ENCODE results near the gene SERPINC1.
"Not testable (repeated sequence)": the region's sequence is repeated elsewhere in the genome, so short reads cannot be mapped to it uniquely, and the experiment has no call there.

Gene SERPINC1

DNA sequence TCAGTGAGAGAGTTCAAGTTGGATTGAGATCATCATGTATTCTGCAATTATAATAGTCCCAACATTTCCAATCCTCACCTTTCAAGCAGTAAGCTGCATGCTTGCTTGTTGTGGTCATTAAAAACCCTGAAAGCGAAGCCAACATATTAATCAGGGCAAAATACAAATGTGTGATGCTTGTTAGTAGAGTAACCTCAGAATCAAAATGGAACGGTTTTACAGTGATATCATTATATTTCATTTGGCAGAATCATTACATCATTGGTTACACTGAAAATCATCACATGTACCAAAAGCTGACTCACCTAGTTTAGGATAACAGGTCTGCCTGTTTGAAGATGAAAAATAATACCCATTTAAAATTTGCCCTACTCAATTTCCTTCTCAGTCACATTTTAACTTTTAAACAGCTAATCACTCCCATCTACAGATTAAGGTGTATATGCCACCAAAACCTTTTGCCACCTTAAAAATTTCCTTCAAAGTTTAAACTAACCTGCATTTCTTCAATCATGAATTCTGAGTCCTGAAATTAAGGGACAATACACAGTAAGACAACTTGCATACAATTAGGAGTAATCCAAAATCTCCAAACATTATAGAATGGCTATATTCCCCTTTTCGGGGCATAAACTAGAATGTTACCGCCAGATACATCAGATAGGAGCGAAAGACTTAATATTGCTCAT is 52.8 kb downstream of the SERPINC1 start:
- peaks cover 45% of the 10 kb centered on the region for H4K20me1 ChIP-seq (ENCODE audit: insufficient read depth)

DNA sequence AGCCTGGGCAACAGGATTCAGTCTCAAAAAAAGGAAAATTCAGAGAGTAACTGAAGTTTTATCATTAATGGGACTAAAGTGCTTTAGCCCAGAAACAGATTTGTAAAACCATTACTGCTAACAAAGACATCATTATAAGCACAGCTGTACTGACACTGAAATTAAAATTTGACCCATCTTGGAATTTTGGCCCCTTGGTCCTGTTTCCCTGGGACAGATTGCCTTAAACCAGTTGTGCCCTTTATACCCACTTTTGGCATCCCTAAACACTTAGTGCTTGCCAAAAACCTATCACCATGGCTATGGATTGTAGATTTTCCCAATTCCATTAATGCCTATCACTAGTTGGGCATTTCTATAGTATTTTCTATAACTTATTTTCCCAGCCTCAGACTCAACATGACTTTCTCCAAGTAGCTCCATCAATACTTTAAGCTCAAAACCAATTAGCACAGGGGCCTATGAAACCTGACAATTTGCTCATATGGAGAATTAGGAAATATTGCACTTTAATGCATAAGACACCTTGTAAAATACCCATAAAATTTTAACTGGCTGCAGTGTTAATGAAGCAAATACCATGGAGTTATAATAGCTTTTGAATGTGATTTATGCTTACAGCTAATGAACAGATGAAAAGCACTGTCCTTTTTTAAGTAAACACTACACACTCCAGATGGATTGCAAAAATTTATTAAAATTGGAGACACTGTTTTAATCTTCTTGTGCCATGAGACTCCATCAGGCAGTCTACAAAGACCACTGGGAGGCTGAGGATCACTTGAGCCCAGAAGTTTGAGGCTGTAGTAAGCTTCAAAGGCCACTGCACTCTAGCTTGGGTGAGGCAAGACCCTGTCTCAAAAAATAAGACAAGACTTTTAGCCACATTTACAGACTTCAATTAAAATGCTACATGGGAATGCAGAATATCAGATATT is 53.6 kb downstream of the SERPINC1 start:
- Histone ChIP-seq H3K79me2 (ENCODE audit: insufficient read depth, low read depth) (peaks cover 40% of the 10 kb centered on the region), H3K4me1 (ENCODE audit: low read depth, poor library complexity, severe bottlenecking) (peaks cover 39% of the 10 kb centered on the region), H3K36me3 (ENCODE audit: insufficient read depth) (peaks cover 44% of the 10 kb centered on the region), H3K27ac (peak overlapping the region; percentile 83; the same call in 1 of the 2 replicates), H3K4me2 (peak overlapping the region; percentile 100), H3K4me3 (IDR thresholded peaks at IDR 0.05; ENCODE audit: insufficient read depth, low read depth, low read length) (no peak overlapping the region), H2AFZ (ENCODE audit: low read depth) (no peak overlapping the region), H4K20me1 (ENCODE audit: insufficient read depth) (peaks cover 45% of the 10 kb centered on the region), H3K9ac (no peak overlapping the region; the same call in 1 of the 2 replicates), H3K27me3 (ENCODE audit: insufficient read depth, low read depth) (no peaks in the 10 kb centered on the region)
- TF ChIP-seq, protein P1, sequence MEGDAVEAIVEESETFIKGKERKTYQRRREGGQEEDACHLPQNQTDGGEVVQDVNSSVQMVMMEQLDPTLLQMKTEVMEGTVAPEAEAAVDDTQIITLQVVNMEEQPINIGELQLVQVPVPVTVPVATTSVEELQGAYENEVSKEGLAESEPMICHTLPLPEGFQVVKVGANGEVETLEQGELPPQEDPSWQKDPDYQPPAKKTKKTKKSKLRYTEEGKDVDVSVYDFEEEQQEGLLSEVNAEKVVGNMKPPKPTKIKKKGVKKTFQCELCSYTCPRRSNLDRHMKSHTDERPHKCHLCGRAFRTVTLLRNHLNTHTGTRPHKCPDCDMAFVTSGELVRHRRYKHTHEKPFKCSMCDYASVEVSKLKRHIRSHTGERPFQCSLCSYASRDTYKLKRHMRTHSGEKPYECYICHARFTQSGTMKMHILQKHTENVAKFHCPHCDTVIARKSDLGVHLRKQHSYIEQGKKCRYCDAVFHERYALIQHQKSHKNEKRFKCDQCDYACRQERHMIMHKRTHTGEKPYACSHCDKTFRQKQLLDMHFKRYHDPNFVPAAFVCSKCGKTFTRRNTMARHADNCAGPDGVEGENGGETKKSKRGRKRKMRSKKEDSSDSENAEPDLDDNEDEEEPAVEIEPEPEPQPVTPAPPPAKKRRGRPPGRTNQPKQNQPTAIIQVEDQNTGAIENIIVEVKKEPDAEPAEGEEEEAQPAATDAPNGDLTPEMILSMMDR (conservative IDR thresholded peaks at IDR 0.05; ENCODE audit: low read depth, low read length), result no peak

More for the DNA sequence above, 52.8 kb downstream of the SERPINC1 start:
- H3K4me1 ChIP-seq (ENCODE audit: low read depth, poor library complexity, severe bottlenecking), result peaks cover 46% of the 10 kb centered on the region
- peak overlapping the region; percentile 100 for H3K4me2 ChIP-seq
- no peak overlapping the region; the same call in 1 of the 2 replicates for H3K9ac ChIP-seq
- H3K36me3 ChIP-seq (ENCODE audit: insufficient read depth), result peaks cover 41% of the 10 kb centered on the region
- H3K4me3 ChIP-seq (IDR thresholded peaks at IDR 0.05; ENCODE audit: insufficient read depth, low read depth, low read length), result no peak overlapping the region
- no peak overlapping the region for H2AFZ ChIP-seq (ENCODE audit: low read depth)
- peak overlapping the region; percentile 83; the same call in 1 of the 2 replicates for H3K27ac ChIP-seq
- no peaks in the 10 kb centered on the region for H3K27me3 ChIP-seq (ENCODE audit: insufficient read depth, low read depth)
- TF ChIP-seq, protein P1 (conservative IDR thresholded peaks at IDR 0.05; ENCODE audit: low read depth, low read length), result no peak
- H3K79me2 ChIP-seq (ENCODE audit: insufficient read depth, low read depth), result peaks cover 40% of the 10 kb centered on the region

- Histone ChIP-seq H4K20me1 (ENCODE audit: insufficient read depth) (peaks cover 45% of the 10 kb centered on the region), H3K36me3 (ENCODE audit: insufficient read depth) (peaks cover 44% of the 10 kb centered on the region), H3K4me1 (ENCODE audit: low read depth, poor library complexity, severe bottlenecking) (peaks cover 39% of the 10 kb centered on the region), H3K27me3 (ENCODE audit: insufficient read depth, low read depth) (no peaks in the 10 kb centered on the region), H3K4me3 (IDR thresholded peaks at IDR 0.05; ENCODE audit: insufficient read depth, low read depth, low read length) (no peak overlapping the region), H3K4me2 (no peak overlapping the region), H3K27ac (peak overlapping the region; percentile 83; the same call in 1 of the 2 replicates), H3K9ac (no peak overlapping the region), H3K79me2 (ENCODE audit: insufficient read depth, low read depth) (peaks cover 40% of the 10 kb centered on the region), H2AFZ (ENCODE audit: low read depth) (no peak overlapping the region)
- TF ChIP-seq, protein P1 (conservative IDR thresholded peaks at IDR 0.05; ENCODE audit: low read depth, low read length), result no peak
Measured at GRCh38 chr1:173862769-173863223, 54.3 kb downstream of the SERPINC1 start.

GRCh38 chr1:173862146-173862768 is 54.9 kb downstream of the SERPINC1 start:
- Histone ChIP-seq H3K79me2 (ENCODE audit: insufficient read depth, low read depth) (peaks cover 34% of the 10 kb centered on the region), H4K20me1 (ENCODE audit: insufficient read depth) (peaks cover 45% of the 10 kb centered on the region), H3K27ac (peak overlapping the region; percentile 83; the same call in 1 of the 2 replicates), H3K36me3 (ENCODE audit: insufficient read depth) (peaks cover 42% of the 10 kb centered on the region), H3K4me1 (ENCODE audit: low read depth, poor library complexity, severe bottlenecking) (peaks cover 39% of the 10 kb centered on the region)
- not testable (repeated sequence) for H3K9ac ChIP-seq; H2AFZ ChIP-seq (ENCODE audit: low read depth); H3K27me3 ChIP-seq (ENCODE audit: insufficient read depth, low read depth); H3K4me2 ChIP-seq; H3K4me3 ChIP-seq (IDR thresholded peaks at IDR 0.05; ENCODE audit: insufficient read depth, low read depth, low read length)

Measured in KMS-11 (cell line).